ENCODE results near the gene NEDD9. TPM values are rescaled to one million over a fixed set of nuclear protein-coding genes. Genes with fewer than 3 reads are reported as not detected.
A peak's percentile ranks its signal among the peaks of the same experiment; 100 is the strongest.

NEDD9 gene
- total and polyA plus RNA-seq, 2 of the 13 experiments (the other 11 are each of a cell fraction or from before 2014, with no cell fraction given), result 27.1 to 389 TPM

- TF ChIP-seq THRA (CRISPR knock-in tag; IDR thresholded peaks at IDR 0.05; ENCODE audit: borderline replicate concordance) (no peak), PATZ1 (CRISPR knock-in tag; IDR thresholded peaks at IDR 0.05) (0 out of 2 replicates have a peak, but pooled peaks have one; percentile 31), ZNF782 (CRISPR knock-in tag; IDR thresholded peaks at IDR 0.05; ENCODE audit: borderline replicate concordance) (0 out of 2 replicates have a peak, but pooled peaks have one; percentile 5), ZNF646 (CRISPR knock-in tag; IDR thresholded peaks at IDR 0.05) (0 out of 2 replicates have a peak, but pooled peaks have one; percentile 5), TEAD3 (CRISPR knock-in tag; optimal IDR thresholded peaks at IDR 0.05; ENCODE audit: borderline replicate concordance) (peak; percentile 15), RFXAP (CRISPR knock-in tag; IDR thresholded peaks at IDR 0.05; ENCODE audit: borderline replicate concordance) (0 out of 2 replicates have a peak, but pooled peaks have one; percentile 5), RFX3 (CRISPR knock-in tag; IDR thresholded peaks at IDR 0.05) (no peak), THAP11 (CRISPR knock-in tag; IDR thresholded peaks at IDR 0.05) (0 out of 2 replicates have a peak, but pooled peaks have one; percentile 18), ATF1 (CRISPR knock-in tag; IDR thresholded peaks at IDR 0.05) (no peak), ZNF281 (CRISPR knock-in tag; IDR thresholded peaks at IDR 0.05; ENCODE audit: borderline replicate concordance) (no peak), MBD4 (IDR thresholded peaks at IDR 0.05; ENCODE audit: borderline replicate concordance, low read length) (peak; percentile 62; the same call in 1 of the 2 replicates), ATF7 (IDR thresholded peaks at IDR 0.05) (no peak), ATF7 (CRISPR knock-in tag; IDR thresholded peaks at IDR 0.05) (no peak), CEBPG (CRISPR knock-in tag; IDR thresholded peaks at IDR 0.05) (peak; percentile 78), ZNF136 (CRISPR knock-in tag; IDR thresholded peaks at IDR 0.05; ENCODE audit: low read depth) (0 out of 2 replicates have a peak, but pooled peaks have one; percentile 7)
Measured at GRCh38 chr6:11233673-11234573, 1.5 kb upstream of the NEDD9 start (continued).

All from HepG2 (cell line).